K562 treated with DMSO at 1 percent for 4 hours (cell line): Measurements from ENCODE around the gene ZNF571. TPM values are rescaled to one million over a fixed set of nuclear protein-coding genes. Genes with fewer than 3 reads are reported as not detected.

Source experiments
- total RNA-seq: library from RNA; unstranded; fragments of 300-600 nt; gene quantifications from 2 replicates; pipeline ENCODE4 v1.2.3, GENCODE V29; 2022; ENCODE audit not compliant: insufficient read depth

Gene ZNF571
- total RNA-seq: 1.5 TPM in 1 of 2 replicates, not detected in the other

DNA sequence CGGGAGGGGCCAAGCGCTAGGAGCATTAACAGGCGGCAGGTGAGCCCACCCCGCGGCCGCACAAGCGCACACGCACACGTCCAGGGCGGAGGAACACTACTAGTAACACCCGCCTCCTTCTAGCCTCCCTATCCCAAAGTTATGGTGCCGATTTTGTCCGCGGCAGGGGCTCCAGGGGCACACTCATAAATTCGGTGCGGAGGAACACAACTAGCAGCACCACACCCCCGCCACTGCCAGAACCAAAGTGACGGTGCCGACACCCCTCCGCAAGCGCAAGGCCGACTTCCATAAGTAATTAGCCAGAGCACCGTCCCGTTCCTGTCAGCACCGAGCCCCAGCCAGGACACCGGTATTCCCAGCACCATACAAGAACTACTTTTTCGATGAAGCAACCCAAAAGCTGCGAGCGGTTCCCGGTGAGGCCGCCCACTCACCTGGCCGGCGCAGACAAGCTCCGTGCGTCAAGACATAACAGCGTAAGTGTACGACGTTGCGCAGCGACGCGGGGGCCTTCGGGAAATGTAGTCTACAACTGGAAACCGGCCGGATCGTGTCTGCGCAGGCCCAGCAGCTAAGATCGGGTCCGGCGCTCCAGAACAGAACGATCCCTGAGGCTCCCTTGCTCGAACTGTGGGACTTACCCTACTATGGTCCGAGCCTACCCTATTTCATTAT, at the start of gene ZNF571, which contains the start of gene ZNF540:
TSS of gene ZNF571 (minus strand) at position 489 of the 678 bp plus-strand sequence. CDS start 8,116 bp downstream, outside the sequence.
TSS of gene ZNF540 (plus strand) at position 573 of the 678 bp plus-strand sequence. CDS start 3,572 bp downstream, outside the sequence.

Other genes with a start within 250 kb of the ZNF571 start
- 0.43 and 0.77 TPM in 2 replicates for gene ZNF527, start 223.7 kb downstream of the ZNF571 start, total RNA-seq
- gene ZNF569, start 127.3 kb downstream of the ZNF571 start, total RNA-seq: 1.8 and 2.4 TPM in 2 replicates
- 0.20 and 2.2 TPM in 2 replicates for gene ZNF570, start 125.4 kb downstream of the ZNF571 start, total RNA-seq
- gene ZNF793, start 87.9 kb downstream of the ZNF571 start, total RNA-seq: not detected in 2 replicates
- gene ZNF540, start 84 bp upstream of the ZNF571 start, total RNA-seq: 0.53 and 0.86 TPM in 2 replicates
- 4.2 and 7.3 TPM in 2 replicates for gene ZFP30, start 60.7 kb upstream of the ZNF571 start, total RNA-seq
- 1.1 and 4.7 TPM in 2 replicates for gene ZNF607, start 125.0 kb upstream of the ZNF571 start, total RNA-seq
- gene ZNF573, start 184.8 kb upstream of the ZNF571 start, total RNA-seq: 0.84 and 3.5 TPM in 2 replicates